Measurements from ENCODE around the gene NRP1. TPM values are rescaled to one million over a fixed set of nuclear protein-coding genes. Genes with fewer than 3 reads are reported as not detected.
A peak's percentile ranks its signal among the peaks of the same experiment; 100 is the strongest.

The NRP1 gene
- total RNA-seq, 1 donor = 173 TPM

DNA sequence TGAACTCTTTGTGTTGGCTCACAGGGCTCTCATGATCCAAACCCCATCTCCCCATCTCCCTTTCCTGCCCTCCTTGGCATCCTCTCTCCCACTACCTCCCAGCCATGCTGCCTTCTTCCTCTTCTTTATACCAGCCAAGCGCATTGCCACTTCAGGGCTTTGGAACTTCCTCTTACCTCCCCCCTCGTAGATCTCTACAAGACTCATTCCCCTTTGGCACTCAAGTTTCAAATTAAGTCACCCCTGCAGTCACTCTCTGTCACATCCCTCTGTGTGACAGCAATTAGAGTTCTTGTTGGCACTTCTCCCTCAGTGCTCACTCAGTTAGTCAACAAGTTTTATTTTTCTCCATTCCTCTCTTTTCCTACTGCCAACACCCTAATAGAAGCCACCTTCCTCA, 20.8 kb upstream of the NRP1 start:
- no peak for DNase-seq (ENCODE audit: insufficient read length, low spot score, missing footprints)
- Histone ChIP-seq H3K27ac (ENCODE audit: low read depth, low read length) (no peak overlapping the region), H3K4me1 (ENCODE audit: insufficient read depth, low read length) (peaks cover 9% of the 10 kb centered on the region), H3K27me3 (ENCODE audit: insufficient read depth, low read length) (no peaks in the 10 kb centered on the region), H3K4me3 (ENCODE audit: insufficient read depth, low read length) (no peak overlapping the region), H3K4me2 (ENCODE audit: insufficient read depth, low read length) (no peak overlapping the region), H3K36me3 (ENCODE audit: insufficient read depth, low read length) (no peaks in the 10 kb centered on the region), H3K79me2 (ENCODE audit: insufficient read depth, low read length) (no peaks in the 10 kb centered on the region), H2AFZ (ENCODE audit: low read length) (no peak overlapping the region), H4K20me1 (ENCODE audit: insufficient read depth, low read length) (no peaks in the 10 kb centered on the region), H3K9me3 (ENCODE audit: low read depth, low read length) (no peaks in the 10 kb centered on the region)
- TF ChIP-seq, protein P1, sequence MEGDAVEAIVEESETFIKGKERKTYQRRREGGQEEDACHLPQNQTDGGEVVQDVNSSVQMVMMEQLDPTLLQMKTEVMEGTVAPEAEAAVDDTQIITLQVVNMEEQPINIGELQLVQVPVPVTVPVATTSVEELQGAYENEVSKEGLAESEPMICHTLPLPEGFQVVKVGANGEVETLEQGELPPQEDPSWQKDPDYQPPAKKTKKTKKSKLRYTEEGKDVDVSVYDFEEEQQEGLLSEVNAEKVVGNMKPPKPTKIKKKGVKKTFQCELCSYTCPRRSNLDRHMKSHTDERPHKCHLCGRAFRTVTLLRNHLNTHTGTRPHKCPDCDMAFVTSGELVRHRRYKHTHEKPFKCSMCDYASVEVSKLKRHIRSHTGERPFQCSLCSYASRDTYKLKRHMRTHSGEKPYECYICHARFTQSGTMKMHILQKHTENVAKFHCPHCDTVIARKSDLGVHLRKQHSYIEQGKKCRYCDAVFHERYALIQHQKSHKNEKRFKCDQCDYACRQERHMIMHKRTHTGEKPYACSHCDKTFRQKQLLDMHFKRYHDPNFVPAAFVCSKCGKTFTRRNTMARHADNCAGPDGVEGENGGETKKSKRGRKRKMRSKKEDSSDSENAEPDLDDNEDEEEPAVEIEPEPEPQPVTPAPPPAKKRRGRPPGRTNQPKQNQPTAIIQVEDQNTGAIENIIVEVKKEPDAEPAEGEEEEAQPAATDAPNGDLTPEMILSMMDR (IDR thresholded peaks at IDR 0.05; ENCODE audit: extremely low read depth, low read depth, low read length) = no peak

DNA sequence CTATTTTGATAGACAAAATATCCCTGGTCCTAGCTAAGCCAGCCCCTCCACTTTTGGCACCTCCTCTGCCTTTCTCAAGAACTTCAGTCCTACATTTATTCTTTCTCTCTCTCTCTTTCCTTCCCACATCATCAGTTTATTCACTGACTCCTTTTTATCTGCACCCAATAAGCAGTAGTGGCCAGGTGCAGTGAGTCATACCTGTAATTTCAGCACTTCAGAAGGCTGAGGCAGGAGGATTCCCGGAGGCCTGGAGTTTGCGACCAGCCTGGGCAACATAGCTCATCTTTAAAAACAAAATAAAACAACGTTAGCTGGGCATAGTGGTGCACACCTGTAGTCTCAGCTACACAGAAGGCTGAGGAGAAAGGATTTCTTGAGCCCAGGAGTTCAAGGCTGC, 19.4 kb upstream of the NRP1 start:
- Histone ChIP-seq H3K4me3 (ENCODE audit: insufficient read depth, low read length) (no peak overlapping the region), H3K79me2 (ENCODE audit: insufficient read depth, low read length) (no peaks in the 10 kb centered on the region), H3K27ac (ENCODE audit: low read depth, low read length) (no peak overlapping the region), H4K20me1 (ENCODE audit: insufficient read depth, low read length) (no peaks in the 10 kb centered on the region), H3K9me3 (ENCODE audit: low read depth, low read length) (no peaks in the 10 kb centered on the region), H3K27me3 (ENCODE audit: insufficient read depth, low read length) (no peaks in the 10 kb centered on the region), H3K4me1 (ENCODE audit: insufficient read depth, low read length) (peaks cover 9% of the 10 kb centered on the region), H2AFZ (ENCODE audit: low read length) (no peak overlapping the region), H3K36me3 (ENCODE audit: insufficient read depth, low read length) (no peaks in the 10 kb centered on the region), H3K4me2 (ENCODE audit: insufficient read depth, low read length) (no peak overlapping the region)
- no peak for DNase-seq (ENCODE audit: insufficient read length, low spot score, missing footprints)
- TF ChIP-seq, protein P1 (IDR thresholded peaks at IDR 0.05; ENCODE audit: extremely low read depth, low read depth, low read length) = no peak

DNA sequence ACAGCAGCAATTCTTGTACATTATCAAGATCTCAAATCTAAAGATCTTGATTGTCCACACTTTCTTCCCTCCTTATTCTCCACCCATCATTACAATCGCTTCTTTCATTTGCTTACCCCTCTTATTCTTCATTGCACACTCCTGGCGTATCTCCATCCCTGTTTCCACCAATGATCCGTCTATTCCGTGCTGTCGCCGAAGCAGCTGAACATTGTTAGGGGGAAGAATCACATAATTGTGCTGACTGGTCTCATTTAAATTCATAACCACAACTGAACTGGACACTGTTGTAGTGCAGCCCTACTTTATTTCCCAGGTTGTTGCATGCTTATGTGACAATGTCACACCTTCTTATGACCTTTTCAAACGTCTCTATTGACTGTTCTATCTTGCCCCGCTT, 18.9 kb upstream of the NRP1 start:
- H3K27ac ChIP-seq (ENCODE audit: low read depth, low read length) = no peak overlapping the region
- peaks cover 9% of the 10 kb centered on the region for H3K4me1 ChIP-seq (ENCODE audit: insufficient read depth, low read length)
- TF ChIP-seq, protein P1 (IDR thresholded peaks at IDR 0.05; ENCODE audit: extremely low read depth, low read depth, low read length) = no peak
- H2AFZ ChIP-seq (ENCODE audit: low read length) = no peak overlapping the region
- no peaks in the 10 kb centered on the region for H4K20me1 ChIP-seq (ENCODE audit: insufficient read depth, low read length)
- no peaks in the 10 kb centered on the region for H3K27me3 ChIP-seq (ENCODE audit: insufficient read depth, low read length)
- H3K4me2 ChIP-seq (ENCODE audit: insufficient read depth, low read length) = no peak overlapping the region
- H3K36me3 ChIP-seq (ENCODE audit: insufficient read depth, low read length) = no peaks in the 10 kb centered on the region
- peak; percentile 51 for DNase-seq (ENCODE audit: insufficient read length, low spot score, missing footprints)
- no peaks in the 10 kb centered on the region for H3K9me3 ChIP-seq (ENCODE audit: low read depth, low read length)
- no peak overlapping the region for H3K4me3 ChIP-seq (ENCODE audit: insufficient read depth, low read length)
- no peaks in the 10 kb centered on the region for H3K79me2 ChIP-seq (ENCODE audit: insufficient read depth, low read length)

DNA sequence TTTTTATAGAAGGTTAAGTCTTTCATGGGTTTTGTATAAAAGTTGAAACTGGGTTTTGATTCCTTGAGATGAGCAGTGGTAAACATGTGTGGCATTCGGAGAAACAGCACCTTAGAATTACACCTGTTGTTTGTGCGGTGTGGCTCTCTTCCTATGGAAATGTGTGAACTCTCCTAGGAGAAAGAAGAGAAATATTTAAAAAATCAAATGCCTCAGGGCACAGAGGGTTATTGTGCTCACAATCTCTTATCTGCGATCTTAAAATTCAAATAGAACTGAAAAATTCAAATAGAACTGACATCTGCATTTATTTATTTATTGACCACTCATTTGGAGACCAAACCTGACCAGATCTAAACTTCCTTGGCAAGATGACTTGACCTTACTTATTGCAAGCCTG, 18.1 kb upstream of the NRP1 start:
- H3K27me3 ChIP-seq (ENCODE audit: insufficient read depth, low read length) = no peaks in the 10 kb centered on the region
- H2AFZ ChIP-seq (ENCODE audit: low read length) = no peak overlapping the region
- no peaks in the 10 kb centered on the region for H3K36me3 ChIP-seq (ENCODE audit: insufficient read depth, low read length)
- TF ChIP-seq, protein P1 (IDR thresholded peaks at IDR 0.05; ENCODE audit: extremely low read depth, low read depth, low read length) = no peak
- no peak overlapping the region for H3K4me3 ChIP-seq (ENCODE audit: insufficient read depth, low read length)
- no peak for DNase-seq (ENCODE audit: insufficient read length, low spot score, missing footprints)
- no peaks in the 10 kb centered on the region for H4K20me1 ChIP-seq (ENCODE audit: insufficient read depth, low read length)
- H3K4me2 ChIP-seq (ENCODE audit: insufficient read depth, low read length) = no peak overlapping the region
- H3K9me3 ChIP-seq (ENCODE audit: low read depth, low read length) = no peaks in the 10 kb centered on the region
- H3K4me1 ChIP-seq (ENCODE audit: insufficient read depth, low read length) = peaks cover 10% of the 10 kb centered on the region
- no peaks in the 10 kb centered on the region for H3K79me2 ChIP-seq (ENCODE audit: insufficient read depth, low read length)
- H3K27ac ChIP-seq (ENCODE audit: low read depth, low read length) = no peak overlapping the region
